Measurements from ENCODE around the gene PDE6H. TPM values are rescaled to one million over a fixed set of nuclear protein-coding genes. Genes with fewer than 3 reads are reported as not detected.
A peak's percentile ranks its signal among the peaks of the same experiment; 100 is the strongest.

Gene PDE6H
- total and polyA plus RNA-seq, 10 of the 15 experiments (the other 5 are each of a cell fraction or from before 2014, with no cell fraction given), result 0.16 TPM; not detected in 9

DNA sequence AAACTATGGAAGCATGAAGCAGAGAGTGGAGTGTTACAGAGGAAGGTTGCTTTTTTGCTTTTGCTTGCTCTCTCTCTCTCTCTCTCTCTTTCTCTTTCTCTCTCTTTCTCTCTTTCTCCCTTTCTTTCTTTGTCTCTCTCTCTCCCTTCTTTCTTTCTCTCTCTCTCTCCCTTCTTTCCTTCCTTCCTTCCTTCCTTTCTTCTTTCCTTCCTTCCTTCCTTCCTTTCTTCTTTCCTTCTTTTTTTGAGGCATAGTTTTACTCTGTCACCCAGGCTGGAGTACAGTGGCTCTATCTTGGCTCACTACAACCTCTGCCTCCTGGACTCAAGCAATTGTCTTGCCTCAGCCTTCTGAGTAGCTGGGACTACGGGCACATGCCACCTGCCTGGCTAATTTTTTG, 19.1 kb upstream of the PDE6H start (continued):
- TF ChIP-seq, protein P1, sequence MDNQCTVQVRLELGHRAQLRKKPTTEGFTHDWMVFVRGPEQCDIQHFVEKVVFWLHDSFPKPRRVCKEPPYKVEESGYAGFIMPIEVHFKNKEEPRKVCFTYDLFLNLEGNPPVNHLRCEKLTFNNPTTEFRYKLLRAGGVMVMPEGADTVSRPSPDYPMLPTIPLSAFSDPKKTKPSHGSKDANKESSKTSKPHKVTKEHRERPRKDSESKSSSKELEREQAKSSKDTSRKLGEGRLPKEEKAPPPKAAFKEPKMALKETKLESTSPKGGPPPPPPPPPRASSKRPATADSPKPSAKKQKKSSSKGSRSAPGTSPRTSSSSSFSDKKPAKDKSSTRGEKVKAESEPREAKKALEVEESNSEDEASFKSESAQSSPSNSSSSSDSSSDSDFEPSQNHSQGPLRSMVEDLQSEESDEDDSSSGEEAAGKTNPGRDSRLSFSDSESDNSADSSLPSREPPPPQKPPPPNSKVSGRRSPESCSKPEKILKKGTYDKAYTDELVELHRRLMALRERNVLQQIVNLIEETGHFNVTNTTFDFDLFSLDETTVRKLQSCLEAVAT (IDR thresholded peaks at IDR 0.05), result peak; percentile 62
- TF ChIP-seq, protein P2, sequence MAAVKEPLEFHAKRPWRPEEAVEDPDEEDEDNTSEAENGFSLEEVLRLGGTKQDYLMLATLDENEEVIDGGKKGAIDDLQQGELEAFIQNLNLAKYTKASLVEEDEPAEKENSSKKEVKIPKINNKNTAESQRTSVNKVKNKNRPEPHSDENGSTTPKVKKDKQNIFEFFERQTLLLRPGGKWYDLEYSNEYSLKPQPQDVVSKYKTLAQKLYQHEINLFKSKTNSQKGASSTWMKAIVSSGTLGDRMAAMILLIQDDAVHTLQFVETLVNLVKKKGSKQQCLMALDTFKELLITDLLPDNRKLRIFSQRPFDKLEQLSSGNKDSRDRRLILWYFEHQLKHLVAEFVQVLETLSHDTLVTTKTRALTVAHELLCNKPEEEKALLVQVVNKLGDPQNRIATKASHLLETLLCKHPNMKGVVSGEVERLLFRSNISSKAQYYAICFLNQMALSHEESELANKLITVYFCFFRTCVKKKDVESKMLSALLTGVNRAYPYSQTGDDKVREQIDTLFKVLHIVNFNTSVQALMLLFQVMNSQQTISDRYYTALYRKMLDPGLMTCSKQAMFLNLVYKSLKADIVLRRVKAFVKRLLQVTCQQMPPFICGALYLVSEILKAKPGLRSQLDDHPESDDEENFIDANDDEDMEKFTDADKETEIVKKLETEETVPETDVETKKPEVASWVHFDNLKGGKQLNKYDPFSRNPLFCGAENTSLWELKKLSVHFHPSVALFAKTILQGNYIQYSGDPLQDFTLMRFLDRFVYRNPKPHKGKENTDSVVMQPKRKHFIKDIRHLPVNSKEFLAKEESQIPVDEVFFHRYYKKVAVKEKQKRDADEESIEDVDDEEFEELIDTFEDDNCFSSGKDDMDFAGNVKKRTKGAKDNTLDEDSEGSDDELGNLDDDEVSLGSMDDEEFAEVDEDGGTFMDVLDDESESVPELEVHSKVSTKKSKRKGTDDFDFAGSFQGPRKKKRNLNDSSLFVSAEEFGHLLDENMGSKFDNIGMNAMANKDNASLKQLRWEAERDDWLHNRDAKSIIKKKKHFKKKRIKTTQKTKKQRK (IDR thresholded peaks at IDR 0.05; ENCODE audit: low read depth, low read length), result no peak
- TF ChIP-seq, protein P3, sequence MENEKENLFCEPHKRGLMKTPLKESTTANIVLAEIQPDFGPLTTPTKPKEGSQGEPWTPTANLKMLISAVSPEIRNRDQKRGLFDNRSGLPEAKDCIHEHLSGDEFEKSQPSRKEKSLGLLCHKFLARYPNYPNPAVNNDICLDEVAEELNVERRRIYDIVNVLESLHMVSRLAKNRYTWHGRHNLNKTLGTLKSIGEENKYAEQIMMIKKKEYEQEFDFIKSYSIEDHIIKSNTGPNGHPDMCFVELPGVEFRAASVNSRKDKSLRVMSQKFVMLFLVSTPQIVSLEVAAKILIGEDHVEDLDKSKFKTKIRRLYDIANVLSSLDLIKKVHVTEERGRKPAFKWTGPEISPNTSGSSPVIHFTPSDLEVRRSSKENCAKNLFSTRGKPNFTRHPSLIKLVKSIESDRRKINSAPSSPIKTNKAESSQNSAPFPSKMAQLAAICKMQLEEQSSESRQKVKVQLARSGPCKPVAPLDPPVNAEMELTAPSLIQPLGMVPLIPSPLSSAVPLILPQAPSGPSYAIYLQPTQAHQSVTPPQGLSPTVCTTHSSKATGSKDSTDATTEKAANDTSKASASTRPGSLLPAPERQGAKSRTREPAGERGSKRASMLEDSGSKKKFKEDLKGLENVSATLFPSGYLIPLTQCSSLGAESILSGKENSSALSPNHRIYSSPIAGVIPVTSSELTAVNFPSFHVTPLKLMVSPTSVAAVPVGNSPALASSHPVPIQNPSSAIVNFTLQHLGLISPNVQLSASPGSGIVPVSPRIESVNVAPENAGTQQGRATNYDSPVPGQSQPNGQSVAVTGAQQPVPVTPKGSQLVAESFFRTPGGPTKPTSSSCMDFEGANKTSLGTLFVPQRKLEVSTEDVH (IDR thresholded peaks at IDR 0.05; ENCODE audit: low read depth, partially characterized antibody), result no peak
- TF ChIP-seq NBN (IDR thresholded peaks at IDR 0.05), result peak; percentile 69; the same call in 1 of the 2 replicates
